GM20000 (cell line): ENCODE results near the gene PAIP2.
"Not testable (repeated sequence)": the region's sequence is repeated elsewhere in the genome, so short reads cannot be mapped to it uniquely, and the experiment has no call there.

ENCODE experiments used
- DNase-seq: peaks from one replicate; pipeline ENCODE4 v3.0.0; 2012; ENCODE audit warnings: low spot score
- CTCF ChIP-seq: IDR thresholded peaks from 2 replicates; pipeline ENCODE4 v1.5.1; 2012; ENCODE audit warnings: mild to moderate bottlenecking, control low read depth; ENCODE audit errors: extremely low read depth, missing control alignments

The PAIP2 gene

GRCh38 chr5:139408191-139408590, 66.5 kb downstream of the PAIP2 start:
- DNase-seq, result no peak
- TF ChIP-seq CTCF, result no peak

- not testable (repeated sequence) for DNase-seq
These were observed 67.5 kb downstream of the PAIP2 start for GRCh38 chr5:139409116-139409515.

DNA sequence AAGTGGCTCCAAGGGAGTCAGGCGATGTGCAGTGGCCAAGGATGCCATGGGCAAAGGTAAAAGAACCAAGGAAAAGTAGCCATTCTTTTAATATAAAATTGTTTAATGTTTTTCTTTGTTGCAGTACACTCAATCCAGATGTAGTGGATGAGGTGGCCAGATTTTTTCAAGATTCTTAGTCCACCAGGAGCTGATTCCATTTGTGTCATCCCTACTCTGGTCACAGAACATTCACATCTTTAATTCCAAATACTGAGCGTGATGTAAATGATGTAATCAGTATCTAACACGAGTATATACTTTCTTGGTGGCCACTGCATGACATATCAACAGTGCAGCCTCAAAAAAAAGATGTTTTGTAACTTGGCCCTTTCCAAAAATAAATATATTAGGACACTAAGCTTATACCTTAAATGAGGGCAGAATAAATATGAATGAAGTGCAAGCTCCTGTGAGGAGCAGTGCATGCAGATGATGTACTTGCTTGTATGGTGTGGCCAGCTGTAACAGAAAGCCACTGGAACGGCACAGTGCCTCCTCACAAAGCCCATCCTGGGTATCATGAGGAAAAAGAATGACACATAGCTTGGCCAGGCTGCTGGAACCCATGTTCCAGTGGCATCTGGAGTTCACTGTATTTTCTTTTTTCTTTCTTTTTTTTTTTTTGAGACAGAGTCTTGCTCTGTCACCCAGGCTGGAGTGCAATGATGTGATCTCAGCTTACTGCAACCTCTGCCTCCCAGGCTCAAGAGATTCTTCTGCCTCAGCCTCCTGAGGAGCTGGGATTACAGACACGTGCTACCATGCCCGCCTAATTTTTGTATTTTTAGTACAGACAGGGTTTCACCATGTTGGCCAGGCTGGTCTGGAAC, 68.7 kb downstream of the PAIP2 start:
- no peak for TF ChIP-seq CTCF
- no peak for DNase-seq

DNA sequence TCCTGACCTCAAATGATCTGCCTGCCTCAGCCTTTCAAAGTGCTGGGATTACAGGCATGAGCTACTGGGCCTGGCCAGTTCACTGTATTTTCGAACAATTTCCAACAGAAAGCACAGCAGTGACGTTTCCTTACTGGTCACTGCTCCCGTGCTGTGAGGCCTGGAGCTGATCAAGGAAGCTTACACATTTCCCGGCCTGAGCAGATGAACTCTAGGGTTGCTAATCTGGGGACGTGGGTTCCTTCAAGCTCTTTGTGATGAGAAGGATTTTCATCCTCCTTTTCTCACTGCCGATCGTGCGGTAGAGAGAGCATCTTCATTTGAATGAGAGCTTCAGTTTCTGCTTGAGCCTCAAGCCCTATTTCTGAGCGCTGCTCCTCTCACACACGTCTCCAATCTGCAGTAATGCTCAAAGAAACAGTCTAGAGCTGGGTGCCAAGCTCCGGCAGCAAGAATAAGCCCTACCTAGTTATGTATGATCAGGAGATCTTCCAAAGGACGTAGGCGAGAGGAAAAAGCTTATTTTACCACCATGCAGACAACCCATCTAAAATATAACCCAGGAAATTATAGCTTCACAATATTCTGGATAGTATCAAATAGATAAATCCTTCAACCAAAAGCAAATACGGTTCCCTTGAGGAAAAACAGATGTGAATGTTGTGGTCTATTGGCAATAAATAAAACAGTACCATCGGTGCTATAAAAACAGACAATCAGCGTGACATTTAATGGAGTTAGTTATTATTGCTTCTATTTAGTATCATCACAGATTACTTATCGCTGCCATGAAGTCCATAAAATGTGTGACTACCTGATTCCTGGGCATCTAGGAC, 69.6 kb downstream of the PAIP2 start:
- no peak for TF ChIP-seq CTCF
- no peak for DNase-seq

- DNase-seq, result no peak
- no peak for TF ChIP-seq CTCF
These were observed 71.5 kb downstream of the PAIP2 start for GRCh38 chr5:139413153-139413552.

GRCh38 chr5:139413963-139414362, 72.3 kb downstream of the PAIP2 start:
- DNase-seq, result peak; percentile 54
- no peak for TF ChIP-seq CTCF

DNA sequence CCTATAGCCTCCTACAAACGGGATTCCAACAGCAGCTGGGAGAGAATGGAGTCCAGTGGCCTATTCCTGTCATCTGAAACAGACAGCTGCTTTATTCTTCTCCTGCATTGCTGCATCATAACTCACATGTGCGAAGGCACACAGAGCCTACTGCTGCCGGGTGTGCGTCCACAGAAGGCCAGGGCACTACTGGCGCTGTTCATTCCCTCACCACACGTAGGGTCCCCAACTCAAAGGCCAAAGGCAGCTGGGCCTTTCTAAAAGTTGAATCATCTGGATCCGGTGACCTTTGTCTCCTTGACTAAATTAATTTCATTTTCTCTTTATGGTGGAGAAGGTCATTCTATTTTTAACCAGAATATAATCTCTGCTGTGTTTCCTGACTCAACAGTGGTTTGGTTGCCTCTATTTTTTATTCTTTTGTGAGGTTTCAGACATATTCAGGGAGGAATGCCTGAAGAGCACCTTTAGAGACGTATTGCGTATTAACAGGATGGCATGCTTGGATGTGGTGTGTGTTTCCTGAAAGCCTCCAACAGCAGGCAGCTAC, 73.0 kb downstream of the PAIP2 start:
- no peak for DNase-seq
- no peak for TF ChIP-seq CTCF
